ENCODE data around the gene IL17RC. TPM values are rescaled to one million over a fixed set of nuclear protein-coding genes. Genes with fewer than 3 reads are reported as not detected.

Gene IL17RC
- total and polyA plus RNA-seq, 7 donors, result 9.9 to 88.9 (median 57.8) TPM

DNA sequence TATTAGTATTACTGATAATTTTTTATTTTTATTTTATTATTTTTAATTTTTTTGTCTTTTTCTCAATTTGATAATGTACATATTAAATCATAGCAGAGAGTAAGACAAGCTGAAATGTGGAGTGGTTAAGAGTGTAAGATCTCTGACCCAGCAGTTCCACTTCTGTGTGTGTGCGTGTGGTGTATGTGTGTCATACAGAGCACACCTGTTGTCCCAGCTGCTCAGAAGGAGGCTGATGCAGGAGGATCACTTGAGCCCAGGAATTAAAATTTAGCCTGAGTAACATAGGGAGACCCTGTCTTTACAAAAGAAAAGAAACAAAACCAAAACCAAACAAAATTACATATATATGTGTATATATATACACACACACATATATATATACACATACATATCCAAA is 35.5 kb upstream of the IL17RC start:
- TF ChIP-seq POLR2AphosphoS5 (IDR thresholded peaks at IDR 0.05), result no peak
- no peak for TF ChIP-seq POLR2A (IDR thresholded peaks at IDR 0.05)
- no peak for TF ChIP-seq CTCF (IDR thresholded peaks at IDR 0.05)
- no peak for TF ChIP-seq EP300 (IDR thresholded peaks at IDR 0.05)
- H3K9me3 ChIP-seq, result no peaks in the 10 kb centered on the region
- peaks cover 0 to 18% (median 13%) of the 10 kb centered on the region in 4 donors for H3K4me1 ChIP-seq
- no peak overlapping the region for H3K4me3 ChIP-seq
- H3K36me3 ChIP-seq, result no peaks in the 10 kb centered on the region
- no peak overlapping the region for H3K27ac ChIP-seq
- no peak for DNase-seq
- intact Hi-C loops (cut with DNase I), result no loop called here
- no peaks in the 10 kb centered on the region for H3K27me3 ChIP-seq
- 88 to 90% methylated on average over 1 of the region's 1 CpG for WGBS, 2 donors

- Histone ChIP-seq H3K36me3 (no peaks in the 10 kb centered on the region), H3K9me3 (no peaks in the 10 kb centered on the region), H3K4me3 (no peak overlapping the region), H3K4me1 (peaks cover 0 to 18% (median 13%) of the 10 kb centered on the region in 4 donors), H3K27ac (peak overlapping the region in 3 of 4 donors; percentile 41 to 71 (median 53)), H3K27me3 (no peaks in the 10 kb centered on the region)
- intact Hi-C loops (cut with DNase I), result no loop called here
- no peak for TF ChIP-seq POLR2A (IDR thresholded peaks at IDR 0.05)
- no peak for TF ChIP-seq POLR2AphosphoS5 (IDR thresholded peaks at IDR 0.05)
- TF ChIP-seq EP300 (IDR thresholded peaks at IDR 0.05), result no peak
- no peak for TF ChIP-seq CTCF (IDR thresholded peaks at IDR 0.05)
- no peak for DNase-seq
- WGBS, 2 donors, result 85 to 87% methylated on average over 7 of the region's 7 CpGs
Measured at GRCh38 chr3:9883706-9884554, 33.0 kb upstream of the IL17RC start.

DNA sequence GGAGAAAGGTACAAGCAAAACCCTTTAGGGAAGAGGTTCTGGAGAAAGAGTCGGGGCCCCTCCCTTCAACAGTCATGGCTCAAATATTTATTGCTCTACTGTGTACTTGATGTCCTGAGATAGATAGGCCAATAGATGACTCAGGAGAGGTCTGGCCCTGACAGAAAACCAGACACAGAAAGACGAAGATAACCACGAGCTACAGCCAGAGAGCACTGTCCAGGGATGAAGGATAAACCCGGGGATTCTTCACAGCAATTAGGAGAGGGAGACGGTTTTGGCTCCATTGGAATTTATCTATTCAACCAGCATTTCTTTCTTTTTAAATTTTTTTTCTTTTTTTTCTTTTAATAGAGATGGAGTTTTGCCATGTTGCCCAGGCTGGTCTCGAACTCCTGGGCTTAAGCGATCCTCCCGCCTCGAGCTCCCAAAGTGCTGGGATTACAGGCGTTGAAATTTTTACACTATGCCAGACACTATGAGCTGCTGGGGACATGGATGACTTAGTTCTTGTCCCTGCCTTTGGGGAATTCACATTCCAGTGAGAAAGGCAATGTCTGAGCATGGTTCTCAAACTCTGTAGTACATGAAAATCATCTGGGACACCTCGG is 32.2 kb upstream of the IL17RC start:
- 72 to 81% methylated on average over 11 of the region's 11 CpGs for WGBS, 2 donors
- H3K27ac ChIP-seq, result peak overlapping the region in 3 of 4 donors; percentile 41 to 71 (median 53)
- H3K27me3 ChIP-seq, result no peaks in the 10 kb centered on the region
- intact Hi-C loops (cut with DNase I), result no loop called here
- H3K36me3 ChIP-seq, result no peaks in the 10 kb centered on the region
- H3K4me1 ChIP-seq, result peaks cover 0 to 18% (median 13%) of the 10 kb centered on the region in 4 donors
- no peaks in the 10 kb centered on the region for H3K9me3 ChIP-seq
- no peak for DNase-seq
- H3K4me3 ChIP-seq, result no peak overlapping the region
- TF ChIP-seq CTCF (IDR thresholded peaks at IDR 0.05), result no peak
- peak in 3 of 4 donors; percentile 29 to 47 (median 47) for TF ChIP-seq POLR2AphosphoS5 (IDR thresholded peaks at IDR 0.05)
- TF ChIP-seq POLR2A (IDR thresholded peaks at IDR 0.05), result no peak
- no peak for TF ChIP-seq EP300 (IDR thresholded peaks at IDR 0.05)

DNA sequence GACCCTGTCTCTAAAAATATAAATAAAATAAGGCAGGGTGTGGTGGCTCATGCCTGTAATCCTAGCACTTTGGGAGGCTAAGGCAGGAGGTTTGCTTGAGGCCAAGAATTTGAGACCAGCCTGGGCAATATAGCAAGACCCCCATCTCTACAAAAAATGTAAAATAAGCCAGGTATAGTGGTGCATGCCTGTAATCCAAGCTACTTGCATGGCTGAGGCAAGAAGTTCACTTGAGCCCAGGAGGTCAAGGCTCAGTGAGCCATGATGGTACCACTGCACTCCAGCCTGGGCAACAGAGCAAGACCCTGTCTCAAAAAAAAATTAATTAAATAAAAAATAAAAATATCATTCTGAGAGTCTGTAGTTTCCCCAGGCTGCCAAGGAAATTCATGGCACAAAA is 30.6 kb upstream of the IL17RC start:
- Histone ChIP-seq H3K4me3 (no peak overlapping the region), H3K36me3 (no peaks in the 10 kb centered on the region), H3K27me3 (no peaks in the 10 kb centered on the region), H3K4me1 (peaks cover 0 to 26% (median 20%) of the 10 kb centered on the region in 4 donors), H3K9me3 (no peaks in the 10 kb centered on the region), H3K27ac (no peak overlapping the region)
- TF ChIP-seq CTCF (IDR thresholded peaks at IDR 0.05), result no peak
- TF ChIP-seq EP300 (IDR thresholded peaks at IDR 0.05), result no peak
- no peak for TF ChIP-seq POLR2A (IDR thresholded peaks at IDR 0.05)
- TF ChIP-seq POLR2AphosphoS5 (IDR thresholded peaks at IDR 0.05), result no peak
- intact Hi-C loops (cut with DNase I), result no loop called here
- DNase-seq, result no peak

Data from sigmoid colon (tissue), 7 donors.